HUDEP-2 (cell line): ENCODE measurements around the gene ROPN1B.

Experiments
- DNase-seq, 76 experiments: peaks; one replicate each; lab custom pipeline; 2025; ENCODE audit not compliant: unreplicated experiment in 76 of 76; lab: John Stamatoyannopoulos, UW

The ROPN1B gene

DNA sequence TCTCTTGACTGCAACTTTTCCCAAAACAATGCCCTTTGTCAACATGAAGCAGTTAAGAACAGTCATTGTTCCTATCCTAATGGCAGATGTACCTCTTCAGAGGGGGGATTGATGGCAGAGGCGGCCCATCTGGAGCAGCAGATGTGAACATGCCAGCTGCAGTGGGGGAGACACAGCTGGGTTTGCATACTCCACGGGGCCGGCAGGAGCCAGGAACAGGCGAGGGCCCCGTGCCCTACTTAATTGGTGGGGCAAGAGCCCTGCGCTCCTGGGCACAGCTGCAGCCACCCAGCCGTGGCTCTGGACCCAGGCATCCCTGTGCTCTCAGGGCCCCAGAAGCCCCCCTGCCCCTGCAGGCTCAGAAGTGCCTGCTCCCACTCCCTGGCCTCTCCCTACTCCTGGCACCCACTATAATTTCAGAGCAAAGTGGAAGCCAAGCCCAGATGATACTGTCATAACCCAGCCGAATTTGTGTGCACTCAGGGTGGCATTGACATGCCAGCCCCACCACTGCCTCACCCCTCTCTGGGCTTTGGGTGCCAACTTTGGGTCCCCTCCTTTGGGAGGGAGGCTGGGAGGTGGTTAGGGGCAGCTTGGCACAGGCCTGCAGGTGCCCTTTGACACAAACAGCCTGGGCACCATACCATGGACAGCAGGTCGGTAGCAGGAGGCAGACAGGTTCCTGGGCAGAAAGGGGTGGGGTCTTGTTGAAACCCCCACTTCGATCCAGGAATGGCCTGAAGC lies 34.6 kb downstream of the ROPN1B start:
- DNase-seq = no peak

DNA sequence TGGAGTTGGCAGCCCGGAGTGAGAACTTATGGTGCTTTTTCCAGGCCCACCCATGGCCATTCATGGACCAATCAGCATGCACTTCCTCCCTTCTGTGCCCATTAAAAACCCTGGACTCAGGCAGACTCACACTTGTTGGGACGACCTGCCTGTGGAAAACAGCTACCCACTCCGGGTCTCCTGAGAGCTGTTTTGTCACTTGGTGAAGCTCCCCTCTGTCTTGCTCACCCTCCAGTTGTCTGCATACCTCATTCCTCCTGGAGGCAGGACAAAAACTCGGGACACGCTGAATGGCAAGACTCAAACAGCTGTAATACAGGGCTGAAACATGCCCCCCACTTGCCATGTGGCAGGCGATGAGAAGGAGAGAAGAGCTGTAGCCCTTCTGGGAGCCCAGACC lies 35.2 kb downstream of the ROPN1B start:
- no peak for DNase-seq

DNA sequence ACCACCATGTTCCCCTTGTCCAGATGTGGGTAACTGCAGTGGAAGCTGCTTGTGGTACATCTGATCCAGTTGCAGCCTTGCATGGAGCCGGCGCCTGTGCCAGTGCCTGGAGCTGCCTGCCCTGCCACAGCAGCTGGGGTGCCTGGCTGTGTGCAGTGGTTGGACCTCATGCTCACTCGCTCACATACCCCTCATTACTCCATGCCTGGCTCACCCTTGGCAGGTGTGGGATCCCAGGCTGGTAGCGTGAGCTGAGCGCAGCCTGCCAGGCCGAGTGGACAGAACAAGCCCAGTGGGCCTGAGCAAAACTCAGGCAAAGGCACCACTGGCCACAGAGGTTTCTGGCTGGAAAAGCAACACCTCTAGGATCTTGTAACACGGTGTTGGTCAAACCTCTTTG lies 35.7 kb downstream of the ROPN1B start:
- no peak for DNase-seq

DNA sequence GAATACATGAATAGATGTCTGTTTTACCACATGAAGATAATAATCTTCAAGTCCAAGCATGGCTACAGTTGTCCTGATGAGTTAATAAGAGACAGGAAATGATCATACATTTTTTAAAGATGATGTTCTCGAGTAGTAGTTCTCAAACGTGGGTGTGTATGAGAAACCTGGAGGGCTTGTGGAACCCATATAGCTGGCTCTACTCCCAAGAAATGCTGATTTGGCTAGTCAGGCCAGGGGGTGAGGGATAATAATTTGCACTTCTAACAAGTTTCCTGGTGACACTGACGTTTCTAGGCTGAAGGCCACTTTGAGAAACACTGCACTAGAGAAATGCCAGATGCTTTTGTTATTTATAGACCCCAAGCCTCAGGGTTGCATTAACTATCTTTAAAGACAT lies 37.0 kb downstream of the ROPN1B start:
- DNase-seq = no peak

DNA sequence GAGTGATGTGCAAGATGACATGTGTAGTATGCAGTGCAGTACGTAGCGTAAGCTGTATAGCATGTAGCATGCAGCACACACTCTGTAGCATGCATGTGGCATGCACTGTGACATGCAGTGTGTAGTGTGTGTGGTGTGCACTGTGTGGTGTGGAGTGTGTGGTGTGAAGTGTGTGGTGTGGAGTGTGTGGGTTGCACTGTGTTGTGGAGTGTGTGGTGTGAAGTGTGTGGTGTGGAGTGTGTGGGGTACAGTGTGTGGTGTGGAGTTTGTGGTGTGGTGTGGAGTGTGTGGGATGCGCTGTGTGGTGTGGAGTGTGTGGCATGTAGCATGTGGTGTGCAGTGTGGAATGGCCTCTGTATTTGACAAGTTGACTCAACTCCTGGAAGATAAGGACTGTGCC lies 39.2 kb downstream of the ROPN1B start:
- DNase-seq = no peak

DNA sequence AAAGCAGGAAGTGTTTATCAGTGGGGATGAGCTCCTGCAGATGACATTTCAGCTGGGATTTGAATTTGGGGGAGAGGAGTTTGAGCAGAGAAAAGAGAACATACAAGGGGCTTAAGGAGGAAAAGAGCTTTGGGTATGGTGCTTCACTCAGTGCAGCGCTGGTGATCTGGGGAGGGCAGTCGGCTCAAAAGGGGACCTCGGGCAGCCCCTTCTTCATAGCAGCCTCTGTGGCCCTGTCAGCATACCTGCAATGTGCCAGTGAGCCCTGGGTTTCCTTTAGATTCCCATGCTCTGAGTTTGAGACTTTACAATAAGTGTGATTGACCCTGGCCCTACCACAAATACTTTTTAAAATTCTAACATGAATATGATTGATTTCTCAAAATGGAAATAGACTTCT lies 40.2 kb downstream of the ROPN1B start:
- no peak for DNase-seq

DNA sequence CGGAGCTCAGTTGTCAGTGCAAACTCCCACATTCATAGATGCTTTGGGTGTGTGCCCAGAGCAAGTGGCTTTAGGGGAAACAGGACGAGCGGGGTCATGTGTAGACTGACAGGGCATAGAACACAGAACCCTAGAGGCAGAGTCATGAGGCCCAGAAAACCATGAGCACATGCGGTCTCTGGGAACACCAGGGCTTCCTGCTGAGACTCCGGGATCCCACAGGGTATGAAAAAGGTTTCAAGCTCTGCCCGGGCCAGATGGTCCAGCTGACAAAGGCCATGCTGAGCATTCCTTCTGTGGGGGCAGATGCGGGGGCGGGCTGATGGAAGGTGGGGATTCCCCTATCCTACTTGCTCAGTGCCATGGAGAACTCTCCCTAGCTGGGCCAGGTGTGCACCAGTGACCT lies 44.8 kb downstream of the ROPN1B start:
- DNase-seq = no peak

DNA sequence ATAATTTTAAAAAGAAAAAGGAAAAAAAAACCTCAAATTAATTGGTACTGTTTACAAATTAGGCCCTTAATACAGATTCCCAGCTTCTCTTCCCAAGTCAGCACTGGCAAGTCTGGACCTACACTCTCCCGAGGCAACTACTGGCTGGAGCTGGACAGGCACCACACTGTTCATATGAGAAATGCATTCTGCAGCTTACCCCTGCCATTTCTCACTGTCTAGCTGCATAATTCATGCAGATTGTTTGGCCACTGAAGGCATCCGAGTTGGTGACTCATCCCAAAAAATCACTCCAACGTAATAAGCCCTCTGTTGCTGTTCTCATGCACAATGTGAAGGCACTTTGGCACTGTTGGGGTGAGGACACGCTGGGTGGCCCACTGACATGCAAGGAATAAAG lies 45.3 kb downstream of the ROPN1B start:
- DNase-seq = no peak

DNA sequence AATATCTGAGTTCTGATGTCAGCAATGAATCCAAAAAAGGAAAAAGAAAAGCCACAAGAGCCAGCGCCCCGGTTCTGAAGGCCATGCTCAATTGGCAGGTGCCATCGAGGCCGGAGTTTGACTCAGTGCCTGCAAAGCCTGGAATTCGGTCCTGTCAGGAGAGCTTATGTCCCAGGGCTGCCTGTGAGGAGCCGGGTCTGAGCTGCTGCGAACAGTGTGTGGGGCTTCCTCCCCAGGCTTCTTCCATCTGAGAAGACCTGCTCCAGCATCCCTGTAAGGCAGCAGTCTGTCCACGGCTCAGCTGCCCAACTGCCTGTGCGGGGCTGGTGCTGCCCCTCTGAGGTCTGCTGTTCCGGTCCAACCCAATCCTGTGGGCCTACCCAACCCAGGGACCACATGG lies 46.1 kb downstream of the ROPN1B start:
- no peak for DNase-seq

DNA sequence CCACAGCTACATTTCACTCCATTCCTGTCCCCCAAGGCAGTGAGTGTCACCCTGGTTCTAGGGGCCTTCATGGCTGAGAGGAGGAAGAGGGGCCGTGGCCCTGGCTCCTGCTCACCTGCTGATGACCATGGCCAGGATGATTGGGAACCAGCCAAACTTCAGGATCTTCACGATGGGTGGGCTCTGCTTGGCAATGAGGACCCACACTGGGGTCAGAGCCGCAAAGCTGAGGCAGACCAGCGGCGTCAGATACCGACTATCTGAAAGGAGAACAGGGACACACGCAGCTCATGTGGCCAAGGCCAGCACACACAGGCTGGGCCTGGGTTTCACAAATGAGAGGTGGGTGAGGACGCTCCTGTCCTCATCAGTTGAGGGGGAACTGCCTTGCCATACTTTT lies 47.6 kb downstream of the ROPN1B start:
- no peak for DNase-seq

DNA sequence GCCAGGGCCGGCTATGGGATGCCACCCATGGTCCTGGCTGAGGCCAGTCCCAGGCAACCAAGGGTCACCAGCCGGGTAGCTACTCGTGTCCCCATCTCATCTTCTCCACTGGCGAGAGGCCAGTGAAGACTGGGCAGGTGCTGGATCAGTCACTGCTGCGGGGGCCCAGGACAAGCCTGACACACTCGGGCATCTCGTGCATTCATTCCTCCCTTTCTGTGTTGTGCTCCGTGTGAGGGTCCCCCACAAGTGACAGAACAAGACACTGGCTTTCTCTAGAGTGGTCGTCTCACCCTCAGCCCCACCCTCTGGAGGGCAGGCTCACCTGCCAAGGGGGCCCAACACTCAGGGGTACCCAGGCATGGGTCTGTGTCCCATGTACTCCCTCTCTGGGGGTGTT lies 48.4 kb downstream of the ROPN1B start:
- DNase-seq = no peak

DNA sequence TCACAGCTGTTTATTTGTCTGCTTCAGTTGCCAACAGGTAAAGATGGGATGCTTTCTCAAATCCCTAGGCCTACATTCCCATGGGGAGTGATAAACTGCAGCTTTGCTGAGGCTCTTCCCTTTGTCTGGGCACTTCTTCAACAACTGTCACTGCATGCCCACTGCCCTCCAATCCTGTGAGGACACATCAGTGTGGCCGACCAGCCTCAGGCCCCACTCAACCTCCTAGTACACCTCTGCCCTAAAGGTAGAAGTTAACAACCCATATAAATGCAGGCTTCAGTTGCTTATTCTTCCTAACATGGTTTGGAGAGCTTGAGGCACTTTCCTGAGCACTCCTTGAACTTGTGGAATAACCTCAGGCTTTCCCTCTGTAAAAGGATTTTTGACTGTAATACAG lies 49.6 kb downstream of the ROPN1B start:
- no peak for DNase-seq

DNA sequence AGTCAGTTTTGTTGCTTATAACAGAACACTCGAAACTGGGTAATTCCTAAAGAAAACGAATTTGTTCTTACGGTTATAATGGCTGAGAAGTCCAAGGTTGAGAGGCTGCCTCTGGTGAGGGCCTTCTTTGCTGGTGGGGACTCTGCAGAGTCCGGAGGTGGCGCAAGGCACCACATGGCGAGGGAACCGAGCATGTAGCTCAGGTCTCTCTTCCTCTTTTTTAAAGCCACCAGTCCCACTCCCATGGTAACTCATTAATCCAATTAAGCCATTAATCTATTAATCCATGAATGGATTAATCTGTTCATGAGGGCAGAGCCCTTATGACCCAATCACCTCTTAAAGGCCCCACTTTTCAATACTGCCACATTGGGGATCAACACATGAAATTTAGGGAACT lies 50.0 kb downstream of the ROPN1B start:
- DNase-seq = no peak

DNA sequence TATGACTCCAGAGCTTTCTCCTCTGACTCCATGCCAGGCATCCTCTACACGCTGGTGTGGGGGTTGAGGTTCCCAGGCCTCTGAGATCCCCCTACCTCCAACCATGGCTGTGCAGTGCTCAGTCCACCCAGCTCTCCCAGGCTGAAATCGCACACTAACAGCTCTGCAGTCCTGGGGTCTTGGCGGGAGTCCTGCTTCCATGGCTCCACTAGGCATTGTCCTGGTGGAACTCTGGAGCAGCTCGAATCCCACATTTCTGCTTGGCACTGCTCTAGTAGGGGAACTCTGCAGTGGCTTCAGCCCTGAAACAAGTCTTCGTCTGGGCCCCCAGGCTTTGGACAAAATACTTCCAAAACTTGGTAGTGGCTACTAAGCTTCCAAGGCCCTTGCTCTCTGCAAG lies 50.7 kb downstream of the ROPN1B start:
- no peak for DNase-seq

DNA sequence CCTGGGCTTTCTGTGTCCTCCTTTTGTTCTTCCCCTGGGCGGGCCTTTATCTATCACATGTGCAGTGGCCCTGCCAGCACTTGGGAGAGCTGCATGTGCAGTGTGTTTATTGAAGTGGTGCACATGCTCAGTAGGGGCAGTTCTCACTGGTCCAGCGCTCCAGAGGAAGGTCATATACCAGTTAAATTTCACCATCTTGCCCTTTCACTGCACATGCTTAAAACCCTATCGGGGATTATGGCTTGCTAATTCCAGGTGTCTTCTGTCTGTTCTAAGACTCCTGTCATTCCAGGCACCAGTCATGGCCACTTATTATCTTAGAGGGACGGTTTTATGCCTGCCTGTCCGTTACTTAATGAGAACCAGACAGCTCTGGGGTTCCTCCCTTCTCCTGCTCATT lies 52.2 kb downstream of the ROPN1B start:
- peak in 3 of 76 experiments; percentile 2 to 6 (median 5) for DNase-seq

DNA sequence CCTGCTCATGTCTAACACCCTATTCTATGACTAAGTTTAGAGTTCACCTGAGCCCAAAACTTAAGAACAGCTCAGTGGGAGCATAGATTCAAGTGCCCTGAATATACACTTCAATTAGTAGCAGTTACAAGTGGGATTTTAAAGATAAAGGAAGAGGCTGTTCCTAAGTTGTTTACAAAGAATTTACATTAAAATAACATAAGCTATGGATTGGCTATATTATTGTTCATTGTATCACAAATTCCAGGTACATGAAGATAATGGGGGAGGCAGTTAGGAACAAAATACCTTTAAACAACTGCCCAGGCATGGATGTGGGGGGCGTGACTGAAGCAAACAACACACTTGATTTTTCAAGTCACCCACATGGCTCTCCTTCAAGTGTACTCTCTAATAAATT lies 52.7 kb downstream of the ROPN1B start:
- DNase-seq = no peak

DNA sequence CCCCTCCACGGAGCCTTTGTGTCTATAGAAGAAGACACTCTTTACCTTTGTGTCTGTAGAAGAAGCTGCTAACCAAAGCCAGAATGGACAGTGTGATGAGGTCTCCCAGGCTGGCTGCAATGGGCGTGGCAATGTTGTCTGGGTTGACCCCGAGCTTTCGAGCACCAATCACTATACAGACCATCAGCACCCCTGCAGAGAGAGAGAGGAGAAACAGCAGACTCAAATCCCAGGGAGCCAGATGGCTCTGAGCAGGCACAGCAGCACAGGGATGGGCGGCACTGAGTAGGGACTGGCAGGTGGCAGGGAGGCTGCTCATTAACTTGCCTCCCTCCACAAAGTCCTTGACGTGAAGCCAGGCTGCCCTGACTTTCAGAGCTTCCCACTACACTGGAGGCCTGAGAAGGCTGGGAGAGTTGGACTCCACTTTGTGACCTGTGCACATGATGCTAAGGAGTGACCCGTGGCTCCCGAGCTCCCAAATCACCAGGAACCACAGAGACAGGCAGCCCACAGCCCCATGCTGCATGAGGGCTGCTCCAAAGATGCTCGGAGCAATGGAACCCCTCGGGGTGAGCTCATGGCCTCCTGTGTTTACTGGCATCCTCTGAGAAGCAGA lies 53.9 kb downstream of the ROPN1B start:
- DNase-seq = no peak

DNA sequence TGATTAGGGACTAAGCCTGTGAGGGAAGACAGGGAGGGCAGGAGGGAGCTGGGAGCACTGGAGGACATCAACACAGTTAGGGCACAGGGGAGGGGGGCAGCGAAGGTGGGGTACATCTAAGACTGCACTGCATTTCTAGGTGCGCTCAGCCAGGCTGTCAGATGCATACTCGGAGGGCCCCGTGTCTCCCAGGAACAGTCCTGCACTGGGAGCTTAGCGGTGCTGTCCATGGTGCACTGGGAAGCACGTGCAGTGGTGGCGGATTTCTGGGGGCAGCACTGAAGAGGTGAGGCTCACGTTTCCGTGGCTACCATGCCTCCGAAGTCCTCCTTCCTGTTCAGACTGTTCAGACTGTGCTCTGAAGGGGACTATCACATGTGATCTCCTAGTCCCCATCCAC lies 54.4 kb downstream of the ROPN1B start:
- DNase-seq = no peak

DNA sequence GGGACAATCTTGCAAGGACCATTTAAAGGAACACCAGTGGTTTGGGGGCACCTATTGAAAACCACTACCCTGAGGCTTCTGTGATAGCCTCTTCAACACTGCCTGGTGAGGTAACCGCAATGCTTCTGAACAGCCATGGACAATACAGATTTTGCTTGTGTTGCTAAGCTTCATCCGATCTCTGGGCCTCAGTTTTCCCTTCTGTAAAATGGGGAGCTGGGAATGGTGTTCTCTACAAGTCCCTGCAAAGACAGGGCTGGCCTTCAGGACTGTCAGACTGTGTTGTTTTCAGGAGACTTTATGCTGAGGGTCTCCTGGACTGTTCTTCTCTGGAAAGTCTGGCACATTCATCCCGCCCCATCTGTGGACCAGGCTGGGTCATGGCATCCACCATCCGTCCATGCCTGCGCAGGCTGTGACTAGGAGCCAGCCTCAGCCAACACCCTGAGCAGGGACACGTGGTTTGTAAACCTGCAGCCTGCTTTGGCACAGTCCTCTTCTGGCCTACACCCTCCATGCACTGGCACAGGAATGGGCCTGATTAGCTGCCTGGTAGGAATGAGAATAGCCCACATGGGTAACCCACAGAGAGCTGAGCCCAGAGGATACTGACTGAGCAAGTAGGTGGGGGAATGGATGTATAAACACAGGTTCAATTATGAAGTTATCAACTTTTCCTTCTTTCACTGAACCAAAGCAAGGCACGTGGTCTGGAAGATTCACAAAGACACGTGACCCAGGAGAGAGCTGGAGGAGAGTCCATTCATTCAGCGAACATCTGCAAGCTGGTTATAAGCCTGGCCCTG lies 55.3 kb downstream of the ROPN1B start:
- DNase-seq = no peak

DNA sequence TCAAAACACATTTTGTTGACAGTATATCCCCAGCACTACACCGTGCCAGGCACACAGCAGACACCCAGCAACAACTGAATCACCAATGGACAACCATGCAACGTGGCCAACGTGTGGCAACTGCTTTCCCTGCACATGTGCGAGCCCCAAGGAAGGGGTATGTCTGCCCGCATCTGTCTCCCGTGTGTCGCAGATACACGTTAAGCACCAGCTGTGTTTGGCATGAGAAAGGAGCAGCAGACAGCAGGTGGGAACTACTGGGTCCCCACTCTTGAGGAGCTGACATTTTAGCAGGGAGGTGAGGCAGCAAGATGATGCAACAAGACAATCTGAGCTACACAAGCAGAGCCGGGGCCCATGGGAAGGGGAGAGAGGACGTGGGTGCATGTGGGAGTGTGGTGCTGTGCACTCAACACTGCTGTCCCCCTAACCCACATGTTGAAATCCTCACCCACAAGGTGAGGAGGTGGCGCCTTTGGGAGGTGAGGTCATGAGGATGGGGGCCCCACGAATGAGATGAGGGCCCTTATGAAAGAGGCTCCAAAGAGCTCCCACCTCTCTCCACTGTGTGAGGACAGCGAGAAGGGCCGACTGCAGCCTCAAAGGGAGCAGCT lies 56.2 kb downstream of the ROPN1B start:
- no peak for DNase-seq

DNA sequence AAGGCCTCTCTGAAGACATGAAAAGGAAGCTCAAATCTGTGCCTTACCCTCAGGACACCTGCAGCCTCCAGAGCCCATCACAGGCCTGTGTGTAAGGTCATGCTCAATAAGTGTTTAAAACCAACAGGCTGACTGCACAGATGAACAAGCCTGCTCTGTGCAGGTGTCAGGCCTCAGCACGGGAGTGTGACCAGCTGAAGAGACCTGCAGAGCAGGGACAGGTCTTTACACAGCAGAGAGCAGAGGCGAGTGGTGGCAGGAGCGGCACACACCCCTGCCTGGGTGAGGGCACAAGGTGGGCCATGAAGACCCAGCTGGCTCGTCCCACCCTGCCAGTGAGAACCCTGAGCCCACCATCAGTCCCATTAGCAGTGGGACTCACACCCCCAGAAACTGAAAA lies 56.9 kb downstream of the ROPN1B start:
- no peak for DNase-seq
